Subcutaneous abdominal adipose tissue (tissue), 5 donors: Measurements from ENCODE around the gene EGFR.

Source experiments
- H3K27ac ChIP-seq: one replicate; pipeline ENCODE4 v1.7.0; 2013; ENCODE audit warnings: low read depth, mild to moderate bottlenecking, inconsistent platforms, low read length, moderate library complexity
- H3K27me3 ChIP-seq, 5 donors: one replicate each; pipeline ENCODE4 v1.7.0; 2013; ENCODE audit warnings: low read length in 5 of 5, inconsistent platforms in 1 of 5; ENCODE audit not compliant: control insufficient read depth in 5 of 5, insufficient read depth in 4 of 5
- H3K36me3 ChIP-seq, 5 donors: one replicate each; pipeline ENCODE4 v1.7.0; 2013; ENCODE audit warnings: low read length in 5 of 5; ENCODE audit not compliant: control insufficient read depth in 5 of 5, insufficient read depth in 5 of 5
- H3K4me1 ChIP-seq, 5 donors: one replicate each; pipeline ENCODE4 v1.7.0; 2013; ENCODE audit warnings: low read length in 5 of 5, mild to moderate bottlenecking in 3 of 5, moderate library complexity in 1 of 5; ENCODE audit not compliant: control insufficient read depth in 5 of 5, insufficient read depth in 5 of 5
- H3K4me3 ChIP-seq, 5 donors: one replicate each; pipeline ENCODE4 v1.7.0; 2013; ENCODE audit warnings: low read length in 5 of 5, low read depth in 1 of 5
- H3K9ac ChIP-seq, 5 donors: one replicate each; pipeline ENCODE4 v1.7.0; 2013; ENCODE audit warnings: low read length in 5 of 5, mild to moderate bottlenecking in 4 of 5, moderate library complexity in 3 of 5
- H3K9me3 ChIP-seq, 5 donors: one replicate each; pipeline ENCODE4 v1.7.0; 2013; ENCODE audit warnings: low read length in 5 of 5; ENCODE audit not compliant: control insufficient read depth in 5 of 5
- donor health status: healthy.
- donor health status: healthy.
- donor health status: healthy.
- donor health status: healthy.
- donor health status: healthy.

EGFR gene

GRCh38 chr7:55050281-55050680 is 31.5 kb downstream of the EGFR start:
- H3K4me1 ChIP-seq = peaks cover 11 to 55% (median 53%) of the 10 kb centered on the region in 5 donors
- H3K27ac ChIP-seq = no peak overlapping the region
- H3K4me3 ChIP-seq = no peak overlapping the region
- no peak overlapping the region for H3K9ac ChIP-seq
- no peaks in the 10 kb centered on the region for H3K36me3 ChIP-seq
- no peaks in the 10 kb centered on the region for H3K27me3 ChIP-seq
- H3K9me3 ChIP-seq = no peaks in the 10 kb centered on the region

DNA sequence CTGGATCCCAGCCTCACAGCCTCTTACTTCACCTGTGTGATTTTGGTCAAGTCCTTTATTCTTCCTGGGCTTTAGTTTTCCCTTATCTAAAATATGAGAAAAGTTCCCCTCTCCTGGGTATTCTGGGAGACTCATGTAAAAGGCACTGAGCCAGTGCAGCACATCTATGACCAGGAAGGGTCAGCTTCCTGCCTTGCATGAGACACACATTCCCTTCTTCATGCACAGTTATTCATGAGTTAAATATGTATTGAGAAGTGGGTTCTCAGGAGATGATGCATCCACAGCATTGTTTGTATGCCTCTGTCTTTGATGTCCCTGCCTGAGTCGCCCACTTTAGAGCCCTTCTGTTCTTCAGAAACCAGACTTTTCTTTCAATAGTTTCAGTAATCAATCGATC is 33.3 kb downstream of the EGFR start:
- Histone ChIP-seq H3K9me3 (no peaks in the 10 kb centered on the region), H3K9ac (no peak overlapping the region), H3K4me3 (no peak overlapping the region), H3K4me1 (peaks cover 12 to 62% (median 50%) of the 10 kb centered on the region in 5 donors), H3K27ac (peak overlapping the region; percentile 4), H3K27me3 (no peaks in the 10 kb centered on the region), H3K36me3 (no peaks in the 10 kb centered on the region)

DNA sequence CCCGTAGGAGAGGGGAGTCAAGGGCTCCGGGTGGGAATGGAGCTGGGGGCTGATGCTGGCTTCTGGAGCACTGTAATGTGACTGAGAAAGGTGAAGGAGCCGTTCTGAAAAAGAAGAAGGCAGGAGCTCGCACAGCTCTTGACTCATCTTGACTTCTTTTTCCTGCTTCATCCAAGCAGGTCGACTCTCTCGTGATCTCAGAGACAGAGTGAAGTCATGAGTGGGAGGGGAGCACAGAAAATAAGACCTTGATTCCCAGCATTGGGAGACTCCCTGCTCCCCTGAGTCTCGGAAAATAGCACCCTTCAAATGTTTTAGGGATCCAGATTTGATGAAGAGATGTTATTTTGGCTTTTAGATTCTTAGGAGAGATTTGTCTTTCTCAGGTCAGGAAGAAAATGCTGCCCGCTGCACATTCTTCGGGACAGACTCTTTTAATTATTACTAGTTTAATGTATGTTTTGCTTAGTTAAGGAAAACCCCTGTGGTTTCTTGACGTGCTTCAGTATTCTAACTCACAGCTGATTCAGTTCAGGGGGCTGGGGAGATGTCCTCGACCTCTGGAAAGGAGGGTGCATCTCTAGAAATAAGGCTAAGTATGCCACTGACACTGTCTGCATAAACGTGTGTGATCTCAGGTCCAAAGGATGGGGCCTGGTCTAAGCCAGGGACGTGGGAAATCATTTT is 34.1 kb downstream of the EGFR start:
- peaks cover 12 to 64% (median 50%) of the 10 kb centered on the region in 5 donors for H3K4me1 ChIP-seq
- H3K27me3 ChIP-seq = no peaks in the 10 kb centered on the region
- H3K9me3 ChIP-seq = no peaks in the 10 kb centered on the region
- no peak overlapping the region for H3K4me3 ChIP-seq
- no peak overlapping the region for H3K9ac ChIP-seq
- peak overlapping the region; percentile 4 for H3K27ac ChIP-seq
- no peaks in the 10 kb centered on the region for H3K36me3 ChIP-seq

GRCh38 chr7:55053651-55054571 is 35.1 kb downstream of the EGFR start:
- Histone ChIP-seq H3K36me3 (no peaks in the 10 kb centered on the region), H3K27me3 (no peaks in the 10 kb centered on the region), H3K27ac (peak overlapping the region; percentile 9), H3K4me1 (peaks cover 12 to 56% (median 40%) of the 10 kb centered on the region in 5 donors), H3K9ac (no peak overlapping the region), H3K4me3 (no peak overlapping the region), H3K9me3 (no peaks in the 10 kb centered on the region)

GRCh38 chr7:55054758-55055157 is 35.9 kb downstream of the EGFR start:
- no peak overlapping the region for H3K4me3 ChIP-seq
- no peak overlapping the region for H3K27ac ChIP-seq
- H3K4me1 ChIP-seq = peaks cover 12 to 56% (median 41%) of the 10 kb centered on the region in 5 donors
- no peak overlapping the region for H3K9ac ChIP-seq
- no peaks in the 10 kb centered on the region for H3K27me3 ChIP-seq
- H3K9me3 ChIP-seq = no peaks in the 10 kb centered on the region
- no peaks in the 10 kb centered on the region for H3K36me3 ChIP-seq

DNA sequence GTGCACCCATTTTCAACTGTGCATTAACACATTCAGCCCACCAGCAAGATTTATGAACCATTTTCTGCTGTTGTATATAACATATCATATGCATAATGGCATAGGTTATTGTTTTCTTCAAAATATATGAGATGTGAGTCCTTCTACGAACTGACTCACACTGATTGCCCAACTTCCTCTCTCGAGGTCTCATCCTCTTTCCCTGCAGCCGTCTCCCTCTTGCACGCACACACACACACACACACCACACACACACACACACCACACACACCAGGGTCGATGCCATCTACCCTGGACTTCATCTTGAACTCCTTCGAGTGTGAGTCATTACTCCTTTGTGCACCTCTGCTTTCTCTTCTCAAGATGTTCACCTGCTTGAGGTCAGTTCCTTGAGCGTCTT is 36.7 kb downstream of the EGFR start:
- H3K4me1 ChIP-seq = peaks cover 12 to 56% (median 48%) of the 10 kb centered on the region in 5 donors
- no peaks in the 10 kb centered on the region for H3K9me3 ChIP-seq
- H3K27me3 ChIP-seq = no peaks in the 10 kb centered on the region
- H3K4me3 ChIP-seq = no peak overlapping the region
- no peaks in the 10 kb centered on the region for H3K36me3 ChIP-seq
- no peak overlapping the region for H3K9ac ChIP-seq
- no peak overlapping the region for H3K27ac ChIP-seq

DNA sequence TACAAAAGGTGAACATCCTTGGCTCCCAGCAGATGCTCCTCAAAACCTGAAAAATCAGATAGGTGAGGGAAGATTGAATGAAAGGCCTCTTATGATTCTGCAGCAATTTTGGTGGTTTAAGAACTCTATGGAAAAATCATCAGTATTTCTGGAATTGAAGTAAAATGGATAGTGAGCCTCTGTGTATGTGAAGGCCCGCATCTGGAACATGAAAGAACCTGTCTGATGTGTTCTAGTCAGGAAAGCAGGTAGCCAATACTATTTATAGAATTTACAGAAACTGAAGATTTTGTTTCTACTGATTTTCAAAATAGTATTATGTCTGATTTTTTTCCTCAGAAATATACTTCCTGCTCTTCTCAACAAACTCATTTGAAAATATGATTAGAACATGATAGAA is 37.3 kb downstream of the EGFR start:
- H3K9ac ChIP-seq = no peak overlapping the region
- no peaks in the 10 kb centered on the region for H3K9me3 ChIP-seq
- no peaks in the 10 kb centered on the region for H3K36me3 ChIP-seq
- peaks cover 10 to 55% (median 48%) of the 10 kb centered on the region in 5 donors for H3K4me1 ChIP-seq
- no peak overlapping the region for H3K4me3 ChIP-seq
- no peaks in the 10 kb centered on the region for H3K27me3 ChIP-seq
- H3K27ac ChIP-seq = peak overlapping the region; percentile 89

DNA sequence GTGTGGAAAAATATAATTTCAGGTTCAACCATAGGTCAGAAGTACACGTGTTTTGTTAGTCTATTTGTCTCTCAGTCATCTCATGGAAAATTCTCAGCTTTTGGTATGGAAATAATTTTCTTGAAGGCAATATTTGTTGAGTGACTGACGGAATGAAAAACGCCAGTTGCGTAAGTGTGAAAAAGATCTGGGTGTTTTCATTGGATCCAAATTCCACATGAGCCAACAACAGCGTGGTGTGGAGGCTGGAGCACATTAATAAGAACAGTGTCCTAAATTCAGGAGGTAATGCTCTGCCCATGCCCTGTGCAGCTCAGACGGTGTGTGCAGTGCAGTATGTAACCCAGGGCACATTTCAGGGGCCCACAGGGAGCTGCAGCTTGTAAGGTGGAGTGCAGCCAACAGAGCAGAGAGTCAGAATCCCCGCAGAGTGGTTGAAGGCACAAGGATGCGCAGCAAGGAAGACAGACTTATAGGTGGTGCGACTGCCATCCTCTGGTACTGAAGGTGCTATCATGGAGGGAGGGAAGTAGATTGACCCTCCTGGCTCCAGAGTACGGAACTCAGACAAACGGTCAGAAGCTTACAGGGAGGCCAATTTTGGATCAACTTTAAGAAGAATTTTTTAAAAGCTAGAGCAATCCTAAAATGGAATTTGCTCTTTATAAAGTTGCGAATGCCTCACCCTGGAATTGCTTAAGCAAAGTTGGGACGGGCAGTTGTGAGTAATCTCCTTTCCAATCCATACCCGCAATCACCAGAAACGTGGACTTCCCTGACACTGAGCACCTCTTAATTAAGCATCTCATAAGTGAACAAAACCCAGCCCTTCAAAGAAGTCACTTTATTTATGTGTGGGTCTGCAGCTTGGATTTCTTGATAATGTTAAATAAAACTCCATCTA is 38.0 kb downstream of the EGFR start:
- H3K36me3 ChIP-seq = no peaks in the 10 kb centered on the region
- H3K9me3 ChIP-seq = no peaks in the 10 kb centered on the region
- peaks cover 12 to 55% (median 48%) of the 10 kb centered on the region in 5 donors for H3K4me1 ChIP-seq
- peak overlapping the region in 1 of 5 donors; percentile 58 for H3K9ac ChIP-seq
- H3K4me3 ChIP-seq = peak overlapping the region in 1 of 5 donors; percentile 7
- H3K27ac ChIP-seq = peak overlapping the region; percentile 89
- H3K27me3 ChIP-seq = no peaks in the 10 kb centered on the region

DNA sequence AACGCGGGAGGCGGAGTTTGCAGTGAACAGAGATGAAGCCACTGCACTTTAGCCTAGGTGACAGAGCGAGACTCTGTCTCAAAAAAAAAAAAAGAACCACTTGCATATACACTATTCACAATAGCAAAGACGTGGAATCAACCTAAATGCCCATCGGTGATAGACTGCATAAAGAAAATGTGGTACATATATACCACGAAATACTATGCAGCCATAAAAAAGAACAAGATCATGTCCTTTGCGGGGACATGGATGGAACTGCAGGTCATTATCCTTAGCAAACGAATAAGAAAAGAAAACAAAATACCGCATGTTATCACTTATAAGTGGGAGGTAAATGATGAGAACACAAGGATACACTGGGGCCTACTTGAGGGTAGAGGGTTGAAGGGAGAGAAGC is 39.5 kb downstream of the EGFR start:
- no peak overlapping the region for H3K4me3 ChIP-seq
- no peaks in the 10 kb centered on the region for H3K9me3 ChIP-seq
- H3K36me3 ChIP-seq = no peaks in the 10 kb centered on the region
- no peak overlapping the region for H3K9ac ChIP-seq
- H3K4me1 ChIP-seq = peaks cover 9 to 54% (median 49%) of the 10 kb centered on the region in 5 donors
- H3K27ac ChIP-seq = no peak overlapping the region
- no peaks in the 10 kb centered on the region for H3K27me3 ChIP-seq
